Breast epithelium (tissue), 4 donors: ENCODE results near the gene F12. TPM values are rescaled to one million over a fixed set of nuclear protein-coding genes. Genes with fewer than 3 reads are reported as not detected.

ENCODE experiments used
- DNase-seq, 2 donors: peaks; one replicate each; pipeline ENCODE4 v3.0.0-alpha.2; 2019; ENCODE audit warnings: low spot score in 2 of 2
- H3K27ac ChIP-seq, 2 donors: fragments of 200-600 bp; sonication (generic) in 1 of 2; one replicate each; pipeline ENCODE4 v1.5.1; 2016 to 2019; ENCODE audit warnings: mild to moderate bottlenecking in 1 of 2
- H3K27me3 ChIP-seq, 2 donors: fragments of 200-600 bp; sonication (generic) in 1 of 2; one replicate each; pipeline versions ENCODE4 v1.5.1 to v1.6.0; 2017 to 2019; ENCODE audit warnings: control low read depth in 1 of 2, mild to moderate bottlenecking in 1 of 2
- H3K36me3 ChIP-seq: fragments of 200-600 bp; one replicate; pipeline ENCODE4 v1.5.1; 2019
- H3K4me1 ChIP-seq, 2 donors: fragments of 200-600 bp; sonication (generic); one replicate each; pipeline ENCODE4 v1.5.1; 2016 to 2019; ENCODE audit warnings: control low read depth in 1 of 2
- H3K4me3 ChIP-seq, 3 donors: fragments of 200-600 bp; sonication (generic); 1 replicate in 2 of 3; 2 replicates in 1 of 3; pipeline ENCODE4 v1.5.1; 2016 to 2019; ENCODE audit warnings: mild to moderate bottlenecking in 3 of 3, moderate library complexity in 2 of 3
- H3K9me3 ChIP-seq, 2 donors: fragments of 200-600 bp; sonication (generic) in 1 of 2; one replicate each; pipeline ENCODE4 v1.5.1; 2016 to 2019; ENCODE audit warnings: control low read depth in 1 of 2
- POLR2A ChIP-seq: fragments of 450-650 bp; IDR thresholded peaks from one replicate; pipeline ENCODE4 v1.6.1; 2016; ENCODE audit warnings: antibody characterized with exemption, mild to moderate bottlenecking, moderate library complexity
- POLR2AphosphoS5 ChIP-seq, 3 donors: sonication (generic); formaldehyde crosslinking; IDR thresholded peaks; one replicate each; pipeline ENCODE4 v1.6.1; 2017; ENCODE audit warnings: antibody characterized with exemption in 3 of 3
- intact Hi-C: fragments of 100-400 bp; cut with DNase I; formaldehyde crosslinking; loops from one replicate; pipeline ENCODE4 v1.15.1; 2023; ENCODE audit warnings: low total_unique reads
- total RNA-seq, 3 donors: library from RNA; depleted of rRNA; stranded (reverse); fragments of >200 nt; gene quantifications; one replicate each; pipeline ENCODE4 v1.1.0, GENCODE V29; 2016
- TF ChIP-seq, protein P1 (sequence below), 3 donors: fragments of 450-650 bp; IDR thresholded peaks; one replicate each; pipeline ENCODE4 v1.5.1; 2016 to 2017; ENCODE audit warnings: antibody characterized with exemption in 3 of 3, mild to moderate bottlenecking in 3 of 3, moderate library complexity in 3 of 3

The F12 gene
- total RNA-seq, 3 donors from 2014 or later: 0.64 to 2.9 (median 2.6) TPM

DNA sequence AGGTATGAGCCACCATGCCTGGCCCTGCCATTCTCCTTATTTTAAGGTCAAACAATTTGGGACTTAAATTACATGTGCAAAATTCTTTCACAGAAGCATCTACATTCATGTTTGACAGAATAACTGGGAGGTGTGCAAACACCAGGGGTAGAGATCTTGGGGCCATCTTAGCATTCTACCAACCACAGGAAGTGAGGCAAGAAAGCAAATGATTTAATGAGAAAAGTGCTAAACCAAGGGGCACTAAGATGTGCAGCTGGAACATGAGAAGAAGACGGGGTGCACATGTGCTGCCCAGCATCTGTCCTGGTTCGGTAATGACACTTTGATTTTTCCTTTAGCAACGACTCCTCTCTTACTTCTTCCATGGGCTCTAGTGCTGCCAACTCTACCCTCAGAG is 1.2 kb upstream of the F12 start:
- DNase-seq: no peak

DNA sequence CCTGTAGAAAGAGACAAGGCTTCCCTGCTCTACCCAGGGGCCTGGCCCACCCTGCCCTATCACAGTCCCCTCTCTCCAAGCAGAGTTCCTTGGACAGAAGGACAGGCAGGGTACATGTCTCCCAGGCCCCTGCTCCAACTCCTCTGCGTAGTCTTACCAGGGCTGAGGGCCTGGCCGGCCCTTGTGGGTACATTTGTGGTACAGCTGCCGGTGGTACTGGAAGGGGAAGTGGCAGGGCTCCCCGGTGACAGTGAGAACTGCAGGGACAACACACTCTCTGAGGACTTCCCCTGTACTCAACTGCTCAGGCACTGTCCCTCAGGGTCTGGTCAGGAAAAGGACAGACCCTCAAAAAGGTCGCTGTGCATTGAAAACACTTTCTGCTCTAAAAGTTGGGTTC is 3.6 kb downstream of the F12 start:
- intact Hi-C loops: loop anchor here (5.0 kb wide), 1 partner anchor 41 kb away; the partner anchor contains the start of gene PRR7

More for the DNA sequence above, 1.2 kb upstream of the F12 start:
- TF ChIP-seq POLR2A (no peak), POLR2AphosphoS5 (IDR thresholded peaks at IDR 0.05) (no peak)
- TF ChIP-seq, protein P1, sequence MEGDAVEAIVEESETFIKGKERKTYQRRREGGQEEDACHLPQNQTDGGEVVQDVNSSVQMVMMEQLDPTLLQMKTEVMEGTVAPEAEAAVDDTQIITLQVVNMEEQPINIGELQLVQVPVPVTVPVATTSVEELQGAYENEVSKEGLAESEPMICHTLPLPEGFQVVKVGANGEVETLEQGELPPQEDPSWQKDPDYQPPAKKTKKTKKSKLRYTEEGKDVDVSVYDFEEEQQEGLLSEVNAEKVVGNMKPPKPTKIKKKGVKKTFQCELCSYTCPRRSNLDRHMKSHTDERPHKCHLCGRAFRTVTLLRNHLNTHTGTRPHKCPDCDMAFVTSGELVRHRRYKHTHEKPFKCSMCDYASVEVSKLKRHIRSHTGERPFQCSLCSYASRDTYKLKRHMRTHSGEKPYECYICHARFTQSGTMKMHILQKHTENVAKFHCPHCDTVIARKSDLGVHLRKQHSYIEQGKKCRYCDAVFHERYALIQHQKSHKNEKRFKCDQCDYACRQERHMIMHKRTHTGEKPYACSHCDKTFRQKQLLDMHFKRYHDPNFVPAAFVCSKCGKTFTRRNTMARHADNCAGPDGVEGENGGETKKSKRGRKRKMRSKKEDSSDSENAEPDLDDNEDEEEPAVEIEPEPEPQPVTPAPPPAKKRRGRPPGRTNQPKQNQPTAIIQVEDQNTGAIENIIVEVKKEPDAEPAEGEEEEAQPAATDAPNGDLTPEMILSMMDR (IDR thresholded peaks at IDR 0.05): no peak
- intact Hi-C loops: no loop called here
- no peaks in the 10 kb centered on the region for H3K9me3 ChIP-seq
- H3K4me3 ChIP-seq: no peak overlapping the region
- H3K36me3 ChIP-seq: no peaks in the 10 kb centered on the region
- no peaks in the 10 kb centered on the region for H3K4me1 ChIP-seq
- no peak overlapping the region for H3K27ac ChIP-seq
- H3K27me3 ChIP-seq: no peaks in the 10 kb centered on the region

DNA sequence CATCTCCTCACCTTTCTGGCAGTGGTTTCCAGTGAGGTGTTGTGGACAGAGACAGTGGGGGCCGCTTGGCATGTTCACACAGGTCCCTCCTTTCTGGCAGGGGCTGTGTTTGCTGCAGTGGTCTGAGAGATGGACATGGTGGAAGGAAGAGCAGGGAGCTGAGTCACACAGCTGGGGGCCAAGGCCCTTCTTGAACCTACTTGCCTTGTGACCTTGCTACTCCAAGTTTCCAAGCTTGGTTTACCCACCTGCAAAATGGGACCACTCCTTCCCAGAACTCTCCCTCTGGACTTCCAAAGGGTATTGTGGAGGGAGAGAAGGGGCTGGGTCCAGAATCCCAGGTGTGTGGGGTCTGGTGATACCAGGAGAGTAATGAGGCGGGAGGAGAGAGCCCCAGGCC is 4.1 kb downstream of the F12 start:
- H3K27ac ChIP-seq: no peak overlapping the region
- peaks cover 5 to 20% of the 10 kb centered on the region in 2 donors for H3K27me3 ChIP-seq
- intact Hi-C loops: loop anchor here (5.0 kb wide), 1 partner anchor 42 kb away; the partner anchor contains the start of gene PRR7
- no peak overlapping the region for H3K4me3 ChIP-seq
- DNase-seq: no peak
- H3K9me3 ChIP-seq: no peaks in the 10 kb centered on the region
- TF ChIP-seq POLR2AphosphoS5 (IDR thresholded peaks at IDR 0.05) (no peak), POLR2A (no peak)
- TF ChIP-seq, protein P1 (IDR thresholded peaks at IDR 0.05): no peak
- no peaks in the 10 kb centered on the region for H3K36me3 ChIP-seq
- H3K4me1 ChIP-seq: peaks cover 5 to 7% of the 10 kb centered on the region in 2 donors

More for the DNA sequence above, 3.6 kb downstream of the F12 start:
- no peak for TF ChIP-seq POLR2AphosphoS5 (IDR thresholded peaks at IDR 0.05)
- TF ChIP-seq, protein P1 (IDR thresholded peaks at IDR 0.05): no peak
- TF ChIP-seq POLR2A: no peak
- no peaks in the 10 kb centered on the region for H3K36me3 ChIP-seq
- H3K9me3 ChIP-seq: no peaks in the 10 kb centered on the region
- no peak overlapping the region for H3K4me3 ChIP-seq
- peaks cover 2 to 15% of the 10 kb centered on the region in 2 donors for H3K27me3 ChIP-seq
- DNase-seq: no peak
- peaks cover 5% of the 10 kb centered on the region in 2 donors for H3K4me1 ChIP-seq
- H3K27ac ChIP-seq: no peak overlapping the region

DNA sequence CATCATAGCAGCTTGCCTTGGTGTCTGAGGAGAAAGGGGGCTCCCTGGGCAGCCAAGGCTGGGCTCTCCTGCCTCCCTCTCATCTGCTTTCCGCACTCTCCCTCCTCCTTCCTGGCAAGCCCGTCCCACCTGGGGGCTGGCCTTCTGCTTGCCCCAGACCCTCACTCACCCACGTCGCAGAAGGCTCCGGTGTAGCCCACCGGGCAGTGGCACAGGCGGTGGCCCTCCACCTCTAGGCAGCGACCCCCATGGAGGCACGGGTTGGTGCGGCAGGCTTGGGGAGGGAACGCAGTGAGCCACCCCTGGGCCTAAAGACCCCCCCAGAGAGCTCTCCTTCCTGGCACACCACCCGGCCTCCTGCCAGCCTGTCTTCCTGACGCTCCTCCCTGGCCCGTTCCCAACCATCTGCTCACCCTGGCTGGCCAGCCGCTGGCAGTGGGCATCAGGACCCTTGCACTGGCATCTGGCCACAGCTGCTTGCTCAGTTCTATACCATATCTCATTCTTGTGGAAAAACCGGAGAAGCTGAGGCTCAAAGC is 4.7 kb downstream of the F12 start:
- H3K27me3 ChIP-seq: peaks cover 9 to 26% of the 10 kb centered on the region in 2 donors
- H3K4me1 ChIP-seq: peaks cover 5 to 13% of the 10 kb centered on the region in 2 donors
- intact Hi-C loops: loop anchor here (5.0 kb wide), 2 partner anchors 43 to 98 kb away; partner anchors contain the start of gene PRR7

More for the DNA sequence above, 4.7 kb downstream of the F12 start:
- Histone ChIP-seq H3K4me3 (peak overlapping the region; percentile 43 to 71 (median 63)), H3K36me3 (no peaks in the 10 kb centered on the region), H3K9me3 (no peaks in the 10 kb centered on the region), H3K27ac (peak overlapping the region; percentile 4 to 58)
- TF ChIP-seq, protein P1 (IDR thresholded peaks at IDR 0.05): no peak
- TF ChIP-seq POLR2AphosphoS5 (IDR thresholded peaks at IDR 0.05): no peak
- no peak for TF ChIP-seq POLR2A
- no peak for DNase-seq
